Measurements from ENCODE around the gene APCDD1. TPM values are rescaled to one million over a fixed set of nuclear protein-coding genes. Genes with fewer than 3 reads are reported as not detected.

The APCDD1 gene
- total and polyA plus RNA-seq, 4 donors: 0.51 to 2.8 (median 1.5) TPM

DNA sequence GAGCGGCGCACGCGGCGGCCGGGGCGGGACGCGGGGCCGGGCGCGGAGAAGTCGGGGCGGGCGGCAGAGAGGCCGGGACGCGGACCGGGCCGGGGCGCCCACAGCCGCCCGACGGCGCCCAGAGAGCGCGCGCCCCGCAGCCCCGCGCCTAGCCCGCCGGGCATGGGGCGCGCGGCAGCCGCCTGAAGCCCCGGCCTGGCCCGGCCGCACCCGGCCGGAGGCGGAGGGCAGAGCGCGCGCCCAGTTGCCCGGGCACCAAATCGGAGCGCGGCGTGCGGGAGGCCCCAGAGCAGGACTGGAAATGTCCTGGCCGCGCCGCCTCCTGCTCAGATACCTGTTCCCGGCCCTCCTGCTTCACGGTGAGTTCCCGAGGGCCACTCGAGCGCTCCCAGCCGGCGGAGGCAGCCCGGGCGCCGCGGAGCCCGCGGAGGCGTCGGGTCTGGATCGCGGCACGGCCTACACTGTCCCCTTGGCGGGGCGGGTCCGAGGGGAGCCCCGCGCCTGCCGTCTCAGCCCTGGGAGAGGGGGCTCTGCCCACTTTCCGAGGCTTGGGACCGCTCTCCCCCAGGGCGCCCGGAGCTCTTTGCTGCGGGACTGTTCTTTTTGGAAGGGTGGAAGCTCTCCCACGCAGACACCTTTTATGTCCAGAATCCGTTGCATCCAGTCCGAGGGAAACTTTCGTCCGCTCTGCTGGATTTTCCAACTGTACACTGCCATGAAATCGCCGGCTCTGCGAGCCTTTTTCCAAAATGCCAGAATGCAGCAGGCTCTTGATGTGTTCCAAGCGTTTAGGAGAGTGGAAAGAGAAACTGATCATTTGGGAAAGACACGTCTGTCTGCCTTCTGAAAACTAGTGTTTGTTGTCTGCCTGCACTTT is 484 bp downstream of the APCDD1 start (continued):
- TF ChIP-seq, protein P1, sequence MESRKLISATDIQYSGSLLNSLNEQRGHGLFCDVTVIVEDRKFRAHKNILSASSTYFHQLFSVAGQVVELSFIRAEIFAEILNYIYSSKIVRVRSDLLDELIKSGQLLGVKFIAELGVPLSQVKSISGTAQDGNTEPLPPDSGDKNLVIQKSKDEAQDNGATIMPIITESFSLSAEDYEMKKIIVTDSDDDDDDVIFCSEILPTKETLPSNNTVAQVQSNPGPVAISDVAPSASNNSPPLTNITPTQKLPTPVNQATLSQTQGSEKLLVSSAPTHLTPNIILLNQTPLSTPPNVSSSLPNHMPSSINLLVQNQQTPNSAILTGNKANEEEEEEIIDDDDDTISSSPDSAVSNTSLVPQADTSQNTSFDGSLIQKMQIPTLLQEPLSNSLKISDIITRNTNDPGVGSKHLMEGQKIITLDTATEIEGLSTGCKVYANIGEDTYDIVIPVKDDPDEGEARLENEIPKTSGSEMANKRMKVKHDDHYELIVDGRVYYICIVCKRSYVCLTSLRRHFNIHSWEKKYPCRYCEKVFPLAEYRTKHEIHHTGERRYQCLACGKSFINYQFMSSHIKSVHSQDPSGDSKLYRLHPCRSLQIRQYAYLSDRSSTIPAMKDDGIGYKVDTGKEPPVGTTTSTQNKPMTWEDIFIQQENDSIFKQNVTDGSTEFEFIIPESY (IDR thresholded peaks at IDR 0.05): no peak
- TF ChIP-seq MAX (IDR thresholded peaks at IDR 0.05): no peak

DNA sequence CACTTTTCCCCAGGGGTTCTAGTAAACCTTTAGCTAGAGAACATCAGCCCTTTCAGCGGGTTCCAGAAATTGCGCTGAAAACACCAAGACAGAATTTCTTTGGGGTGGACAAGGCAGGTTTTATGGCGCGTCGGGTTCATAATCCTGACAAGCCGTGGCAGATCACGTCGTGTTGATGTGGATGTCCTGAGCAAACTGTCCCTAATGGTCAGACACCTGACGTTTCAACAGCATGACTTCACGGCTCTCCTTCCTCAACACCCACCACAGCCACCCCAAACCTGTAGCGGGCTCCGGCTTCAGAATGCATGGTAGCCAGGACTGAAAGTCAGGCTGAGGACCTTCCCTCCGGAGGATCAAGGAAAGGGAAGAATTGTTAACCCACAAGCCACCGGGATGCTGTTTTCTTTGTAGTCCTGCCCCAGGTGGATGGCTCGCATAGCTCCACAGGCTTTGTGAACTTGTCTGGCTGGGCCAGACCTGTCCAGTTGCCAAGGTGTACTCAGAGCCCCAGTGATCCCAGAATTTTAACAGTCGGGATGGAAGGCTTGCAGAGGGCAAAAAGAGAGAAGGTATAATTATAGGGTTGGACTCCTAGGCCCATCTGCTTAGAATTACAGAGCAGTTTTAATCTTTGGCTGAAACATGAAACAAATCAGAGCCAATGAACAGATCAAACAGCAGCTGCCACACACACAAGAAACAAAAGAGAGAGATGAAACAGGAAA is 1.5 kb downstream of the APCDD1 start:
- WGBS: 21% methylated on average over 16 of the region's 16 CpGs
- H3K27me3 ChIP-seq (ENCODE audit: control insufficient read depth in 4 of 4, insufficient read depth in 4 of 4, low read length in 3 of 4): peaks cover 3 to 24% (median 11%) of the 10 kb centered on the region in 4 donors
- H3K4me3 ChIP-seq (ENCODE audit: low read depth in 1 of 3, low read length in 3 of 3): peak overlapping the region in 1 of 3 donors; percentile 54
- H3K27ac ChIP-seq (ENCODE audit: low read depth in 1 of 2, low read length in 2 of 2): no peak overlapping the region
- no peaks in the 10 kb centered on the region for H3K36me3 ChIP-seq (ENCODE audit: control insufficient read depth in 4 of 4, insufficient read depth in 3 of 4, low read depth in 1 of 4, low read length in 3 of 4)
- H3K9ac ChIP-seq (ENCODE audit: low read depth in 1 of 2, low read length in 2 of 2): no peak overlapping the region
- peaks cover 6 to 12% (median 9%) of the 10 kb centered on the region in 4 donors for H3K4me1 ChIP-seq (ENCODE audit: control insufficient read depth in 4 of 4, insufficient read depth in 4 of 4, low read length in 3 of 4)
- DNase-seq (ENCODE audit: low spot score): no peak
- no peaks in the 10 kb centered on the region for H3K9me3 ChIP-seq (ENCODE audit: control insufficient read depth in 4 of 4, low read length in 3 of 4)
- TF ChIP-seq, protein P1 (IDR thresholded peaks at IDR 0.05): no peak
- no peak for TF ChIP-seq RXRA (IDR thresholded peaks at IDR 0.05)
- no peak for TF ChIP-seq EGR1 (IDR thresholded peaks at IDR 0.05; ENCODE audit: low read depth in 2 of 2)
- no peak for TF ChIP-seq SP1 (IDR thresholded peaks at IDR 0.05)
- TF ChIP-seq GABPA (IDR thresholded peaks at IDR 0.05 in 1 of 2, conservative IDR thresholded peaks at IDR 0.05 in 1 of 2): no peak
- no peak for TF ChIP-seq RAD21 (IDR thresholded peaks at IDR 0.05)
- no peak for TF ChIP-seq NR2F2 (IDR thresholded peaks at IDR 0.05)
- TF ChIP-seq FOXA1 (IDR thresholded peaks at IDR 0.05): no peak

DNA sequence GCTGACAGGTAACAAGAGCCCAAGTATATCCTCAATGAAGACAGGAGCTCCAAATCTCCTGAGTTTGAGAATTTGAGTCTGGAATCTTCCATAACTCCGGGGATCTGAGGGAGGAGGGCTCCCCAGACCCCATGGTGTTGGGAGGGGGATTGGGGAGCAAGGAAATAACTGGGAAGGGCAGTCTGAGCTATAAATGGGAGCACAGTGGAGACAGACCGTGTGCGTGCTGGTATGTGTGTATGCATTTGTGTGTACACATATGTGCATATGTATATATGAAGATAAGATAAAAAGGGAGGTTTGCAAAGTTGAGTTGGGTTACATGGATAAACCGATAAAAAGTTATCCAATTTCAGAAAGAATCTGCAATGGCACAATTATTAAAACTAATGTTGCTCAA is 2.3 kb downstream of the APCDD1 start:
- TF ChIP-seq, protein P2, sequence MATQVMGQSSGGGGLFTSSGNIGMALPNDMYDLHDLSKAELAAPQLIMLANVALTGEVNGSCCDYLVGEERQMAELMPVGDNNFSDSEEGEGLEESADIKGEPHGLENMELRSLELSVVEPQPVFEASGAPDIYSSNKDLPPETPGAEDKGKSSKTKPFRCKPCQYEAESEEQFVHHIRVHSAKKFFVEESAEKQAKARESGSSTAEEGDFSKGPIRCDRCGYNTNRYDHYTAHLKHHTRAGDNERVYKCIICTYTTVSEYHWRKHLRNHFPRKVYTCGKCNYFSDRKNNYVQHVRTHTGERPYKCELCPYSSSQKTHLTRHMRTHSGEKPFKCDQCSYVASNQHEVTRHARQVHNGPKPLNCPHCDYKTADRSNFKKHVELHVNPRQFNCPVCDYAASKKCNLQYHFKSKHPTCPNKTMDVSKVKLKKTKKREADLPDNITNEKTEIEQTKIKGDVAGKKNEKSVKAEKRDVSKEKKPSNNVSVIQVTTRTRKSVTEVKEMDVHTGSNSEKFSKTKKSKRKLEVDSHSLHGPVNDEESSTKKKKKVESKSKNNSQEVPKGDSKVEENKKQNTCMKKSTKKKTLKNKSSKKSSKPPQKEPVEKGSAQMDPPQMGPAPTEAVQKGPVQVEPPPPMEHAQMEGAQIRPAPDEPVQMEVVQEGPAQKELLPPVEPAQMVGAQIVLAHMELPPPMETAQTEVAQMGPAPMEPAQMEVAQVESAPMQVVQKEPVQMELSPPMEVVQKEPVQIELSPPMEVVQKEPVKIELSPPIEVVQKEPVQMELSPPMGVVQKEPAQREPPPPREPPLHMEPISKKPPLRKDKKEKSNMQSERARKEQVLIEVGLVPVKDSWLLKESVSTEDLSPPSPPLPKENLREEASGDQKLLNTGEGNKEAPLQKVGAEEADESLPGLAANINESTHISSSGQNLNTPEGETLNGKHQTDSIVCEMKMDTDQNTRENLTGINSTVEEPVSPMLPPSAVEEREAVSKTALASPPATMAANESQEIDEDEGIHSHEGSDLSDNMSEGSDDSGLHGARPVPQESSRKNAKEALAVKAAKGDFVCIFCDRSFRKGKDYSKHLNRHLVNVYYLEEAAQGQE (IDR thresholded peaks at IDR 0.05): no peak
- TF ChIP-seq FOXA2 (IDR thresholded peaks at IDR 0.05): no peak
- TF ChIP-seq, protein P3, sequence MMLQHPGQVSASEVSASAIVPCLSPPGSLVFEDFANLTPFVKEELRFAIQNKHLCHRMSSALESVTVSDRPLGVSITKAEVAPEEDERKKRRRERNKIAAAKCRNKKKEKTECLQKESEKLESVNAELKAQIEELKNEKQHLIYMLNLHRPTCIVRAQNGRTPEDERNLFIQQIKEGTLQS (IDR thresholded peaks at IDR 0.05): no peak
- no peak for TF ChIP-seq TAF1 (conservative IDR thresholded peaks at IDR 0.05)
- no peak for TF ChIP-seq NR2F2 (IDR thresholded peaks at IDR 0.05)
- TF ChIP-seq, protein P1 (IDR thresholded peaks at IDR 0.05): no peak
- Histone ChIP-seq H3K4me3 (ENCODE audit: low read depth in 1 of 3, low read length in 3 of 3) (no peak overlapping the region), H3K9me3 (ENCODE audit: control insufficient read depth in 4 of 4, low read length in 3 of 4) (no peaks in the 10 kb centered on the region), H3K27me3 (ENCODE audit: control insufficient read depth in 4 of 4, insufficient read depth in 4 of 4, low read length in 3 of 4) (peaks cover 3 to 23% (median 11%) of the 10 kb centered on the region in 4 donors), H3K36me3 (ENCODE audit: control insufficient read depth in 4 of 4, insufficient read depth in 3 of 4, low read depth in 1 of 4, low read length in 3 of 4) (no peaks in the 10 kb centered on the region), H3K27ac (ENCODE audit: low read depth in 1 of 2, low read length in 2 of 2) (no peak overlapping the region), H3K9ac (ENCODE audit: low read depth in 1 of 2, low read length in 2 of 2) (no peak overlapping the region), H3K4me1 (ENCODE audit: control insufficient read depth in 4 of 4, insufficient read depth in 4 of 4, low read length in 3 of 4) (peaks cover 6 to 12% (median 9%) of the 10 kb centered on the region in 4 donors)
- WGBS: 85% methylated on average over 4 of the region's 4 CpGs
- DNase-seq (ENCODE audit: low spot score): no peak

All from liver (tissue), 9 donors.